Tibial artery (tissue), 4 donors: ENCODE measurements around the gene KRT85.

ENCODE experiments used
- DNase-seq, 2 donors: peaks; one replicate each; pipeline ENCODE4 v3.0.0-alpha.2; 2019
- H3K27ac ChIP-seq, 2 donors: fragments of 200-600 bp; sonication (generic) in 1 of 2; 1 replicate in 1 of 2; 2 replicates in 1 of 2; pipeline ENCODE4 v1.5.1; 2018 to 2019; ENCODE audit warnings: mild to moderate bottlenecking in 1 of 2
- H3K27me3 ChIP-seq, 2 donors: fragments of 200-600 bp; sonication (generic) in 1 of 2; one replicate each; pipeline versions ENCODE4 v1.5.1 to v1.6.0; 2016 to 2019
- H3K36me3 ChIP-seq, 3 donors: fragments of 200-600 bp; sonication (generic) in 2 of 3; one replicate each; pipeline ENCODE4 v1.5.1; 2016 to 2019; ENCODE audit warnings: mild to moderate bottlenecking in 2 of 3
- H3K4me1 ChIP-seq, 4 donors: fragments of 200-600 bp; sonication (generic) in 2 of 4; 1 replicate in 3 of 4; 2 replicates in 1 of 4; pipeline ENCODE4 v1.5.1; 2016 to 2019
- H3K4me3 ChIP-seq, 2 donors: fragments of 200-600 bp; sonication (generic) in 1 of 2; 1 replicate in 1 of 2; 2 replicates in 1 of 2; pipeline ENCODE4 v1.5.1; 2018 to 2019; ENCODE audit warnings: mild to moderate bottlenecking in 2 of 2
- H3K9me3 ChIP-seq, 3 donors: fragments of 200-600 bp; sonication (generic) in 1 of 3; one replicate each; pipeline ENCODE4 v1.5.1; 2016 to 2019
- CTCF ChIP-seq, 2 experiments: fragments of 200-600 bp in 1 of 2; fragments of 450-650 bp in 1 of 2; IDR thresholded peaks; one replicate each; pipeline ENCODE4 v1.5.1; 2017 to 2019; ENCODE audit warnings: antibody characterized with exemption in 2 of 2, mild to moderate bottlenecking in 1 of 2, moderate library complexity in 1 of 2
- intact Hi-C: fragments of 100-400 bp; cut with DNase I; formaldehyde crosslinking; loops from one replicate; pipeline ENCODE4 v1.15.0; 2023; ENCODE audit warnings: low total_unique reads

The KRT85 gene

GRCh38 chr12:52327830-52328500 lies 39.3 kb downstream of the KRT85 start:
- Histone ChIP-seq H3K36me3 (no peaks in the 10 kb centered on the region), H3K27ac (no peak overlapping the region), H3K4me3 (no peak overlapping the region), H3K4me1 (peaks cover 0 to 18% (median 5%) of the 10 kb centered on the region in 4 donors), H3K27me3 (no peaks in the 10 kb centered on the region), H3K9me3 (no peaks in the 10 kb centered on the region)
- DNase-seq, result no peak
- TF ChIP-seq CTCF (IDR thresholded peaks at IDR 0.05), result no peak
- intact Hi-C loops, result loop anchor here (2.0 kb wide), 1 partner anchor 171 kb away; no protein-coding TSS in a partner anchor

DNA sequence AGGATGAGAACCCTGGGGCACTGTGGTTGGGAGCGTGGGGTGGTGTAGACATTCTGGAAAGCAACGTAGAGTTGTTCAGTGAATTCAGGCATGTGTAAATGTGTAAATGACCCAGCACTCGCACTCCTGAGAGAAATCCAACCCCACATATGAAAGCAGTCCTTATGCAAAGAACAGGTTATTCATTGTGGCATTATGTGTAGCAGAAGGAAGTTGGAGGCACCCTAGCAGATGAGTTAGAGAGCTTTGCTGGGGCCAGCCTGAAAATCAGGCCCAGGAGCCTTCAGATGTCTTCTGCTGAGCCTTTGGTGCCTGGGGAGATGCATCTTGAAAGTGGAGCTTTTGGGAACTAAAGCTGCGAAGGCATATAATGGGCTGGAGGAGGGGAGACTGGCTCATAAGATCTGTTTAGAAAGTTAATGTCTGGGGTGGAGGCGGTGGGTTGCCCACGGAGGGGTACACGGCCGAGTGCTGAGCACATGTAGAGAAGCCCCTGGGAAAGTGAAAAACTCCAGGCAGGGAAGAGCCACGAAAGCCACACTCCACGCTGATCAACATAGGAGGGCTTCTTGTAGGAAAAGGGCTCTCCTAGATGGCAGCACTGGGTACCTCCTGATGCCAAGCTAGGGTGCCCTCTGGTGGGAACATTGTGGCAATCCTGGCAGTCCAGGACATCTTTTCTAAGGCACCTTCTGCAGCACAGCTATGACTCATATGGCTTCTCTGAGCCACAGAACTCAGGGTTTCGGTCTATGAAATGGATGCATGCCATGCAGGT lies 40.0 kb downstream of the KRT85 start:
- Histone ChIP-seq H3K9me3 (no peaks in the 10 kb centered on the region), H3K4me3 (no peak overlapping the region), H3K27me3 (no peaks in the 10 kb centered on the region), H3K4me1 (peaks cover 0 to 18% (median 5%) of the 10 kb centered on the region in 4 donors), H3K27ac (no peak overlapping the region), H3K36me3 (no peaks in the 10 kb centered on the region)
- intact Hi-C loops, result loop anchor here (2.0 kb wide), 1 partner anchor 170 kb away; no protein-coding TSS in a partner anchor
- peak; percentile 77 to 91 for DNase-seq
- peak; percentile 84 to 88 for TF ChIP-seq CTCF (IDR thresholded peaks at IDR 0.05)

GRCh38 chr12:52324153-52324444 lies 43.2 kb downstream of the KRT85 start:
- peak in 1 of 2 donors; percentile 47 for DNase-seq
- intact Hi-C loops, result no loop called here

GRCh38 chr12:52323416-52324152 lies 43.7 kb downstream of the KRT85 start:
- peak in 1 of 2 donors; percentile 49 for DNase-seq
- no peak for TF ChIP-seq CTCF (IDR thresholded peaks at IDR 0.05)

More at GRCh38 chr12:52324153-52324444, 43.2 kb downstream of the KRT85 start:
- peaks cover 0 to 22% of the 10 kb centered on the region in 2 donors for H3K27me3 ChIP-seq
- H3K27ac ChIP-seq, result no peak overlapping the region
- TF ChIP-seq CTCF (IDR thresholded peaks at IDR 0.05), result no peak
- peaks cover 0 to 18% (median 5%) of the 10 kb centered on the region in 4 donors for H3K4me1 ChIP-seq
- H3K4me3 ChIP-seq, result no peak overlapping the region
- no peaks in the 10 kb centered on the region for H3K36me3 ChIP-seq
- H3K9me3 ChIP-seq, result no peaks in the 10 kb centered on the region

DNA sequence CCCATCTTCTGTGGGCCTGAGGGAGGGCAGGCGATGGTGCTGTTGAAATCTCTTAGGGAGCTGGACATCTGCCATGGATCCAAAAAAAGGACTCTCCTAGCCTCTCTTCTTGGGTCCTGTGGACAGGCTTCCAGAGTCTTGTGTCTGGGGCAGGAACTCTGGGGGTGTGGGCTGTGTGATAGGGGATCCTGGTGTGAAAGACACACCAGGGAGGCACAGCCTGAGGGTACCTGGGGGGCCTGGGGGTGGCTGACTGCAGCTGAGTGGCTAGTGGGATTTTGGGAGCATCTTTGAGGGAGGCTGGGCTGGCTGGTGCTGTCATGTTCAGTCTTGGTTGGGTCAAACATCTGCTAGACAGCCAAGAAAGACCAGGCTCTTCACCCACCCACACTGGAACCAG lies 44.3 kb downstream of the KRT85 start:
- peaks cover 0 to 24% of the 10 kb centered on the region in 2 donors for H3K27me3 ChIP-seq
- no peaks in the 10 kb centered on the region for H3K36me3 ChIP-seq
- TF ChIP-seq CTCF (IDR thresholded peaks at IDR 0.05), result no peak
- peak in 1 of 2 donors; percentile 31 for DNase-seq
- intact Hi-C loops, result no loop called here
- H3K9me3 ChIP-seq, result no peaks in the 10 kb centered on the region
- no peak overlapping the region for H3K27ac ChIP-seq
- H3K4me3 ChIP-seq, result no peak overlapping the region
- peaks cover 0 to 18% (median 5%) of the 10 kb centered on the region in 4 donors for H3K4me1 ChIP-seq

More at GRCh38 chr12:52323416-52324152, 43.7 kb downstream of the KRT85 start:
- Histone ChIP-seq H3K36me3 (no peaks in the 10 kb centered on the region), H3K4me1 (peaks cover 0 to 18% (median 5%) of the 10 kb centered on the region in 4 donors), H3K4me3 (no peak overlapping the region), H3K27me3 (peaks cover 0 to 24% of the 10 kb centered on the region in 2 donors), H3K27ac (no peak overlapping the region), H3K9me3 (no peaks in the 10 kb centered on the region)
- intact Hi-C loops, result no loop called here
